GM19023 (cell line): ENCODE data around the gene VPREB3.

ENCODE experiments used
- ATAC-seq: cut with Tn5 transposase; IDR thresholded peaks from one replicate; pipeline ENCODE4 v1.9.1; 2021; ENCODE audit warnings: mild to moderate bottlenecking, moderate library complexity; ENCODE audit not compliant: unreplicated experiment

Gene VPREB3

DNA sequence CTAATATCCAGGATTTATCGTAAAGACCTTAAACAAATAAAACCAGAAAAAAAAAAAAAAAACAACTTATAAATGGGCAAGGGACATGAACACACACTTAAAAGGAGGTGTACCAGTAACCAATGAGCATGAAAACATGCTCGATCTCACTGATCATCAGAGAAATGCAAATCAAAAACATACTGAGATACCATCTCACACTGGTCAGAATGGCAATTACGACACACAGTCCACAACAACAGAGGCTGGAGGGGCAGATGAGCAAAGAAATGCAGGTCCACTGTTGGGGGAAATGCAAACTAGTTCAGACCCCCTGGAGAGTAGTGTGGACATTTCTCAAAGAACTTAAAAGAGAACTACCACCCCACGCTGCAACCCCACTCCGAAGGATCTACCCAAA lies 50.2 kb downstream of the VPREB3 start:
- ATAC-seq, result no peak
